GM18873 (cell line): ENCODE results near the gene KAZN.

Experiments
- ATAC-seq: cut with Tn5 transposase; IDR thresholded peaks from one replicate; pipeline ENCODE4 v1.9.1; 2021; ENCODE audit warnings: mild to moderate bottlenecking, moderate library complexity, moderate number of reproducible peaks; ENCODE audit not compliant: unreplicated experiment, low FRiP score

KAZN gene

DNA sequence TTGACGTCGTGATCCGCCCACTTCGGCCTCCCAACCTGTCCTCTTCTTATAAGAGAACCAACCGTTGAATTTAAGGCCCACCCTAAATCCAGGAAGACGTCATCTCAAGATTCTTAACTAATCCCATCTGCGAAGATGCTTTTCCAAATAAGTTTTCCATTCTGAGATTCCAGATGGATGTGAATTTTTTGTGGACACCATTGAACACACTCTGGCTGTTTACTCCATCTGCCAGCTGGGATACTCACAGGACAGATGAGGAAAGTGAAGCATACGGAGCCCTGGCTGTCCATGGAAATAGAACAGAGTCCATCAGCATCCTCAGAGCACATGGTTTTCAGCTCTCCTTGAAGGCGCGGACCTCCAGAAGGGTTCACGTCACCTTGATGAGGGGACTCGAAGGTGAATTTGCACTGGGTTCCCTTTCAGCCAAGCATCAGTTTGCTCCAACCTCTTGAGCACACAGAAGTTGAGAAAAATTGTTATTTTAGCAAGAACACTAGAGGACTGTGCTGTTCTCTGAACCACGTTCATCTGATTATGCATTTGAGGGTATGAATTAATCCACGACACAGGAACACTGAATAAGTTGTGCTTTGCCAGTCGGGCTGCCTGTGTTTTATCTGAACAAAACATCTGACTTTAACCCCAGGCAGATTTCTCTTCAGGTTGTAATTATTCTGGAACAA lies 68.6 kb downstream of the KAZN start:
- no peak for ATAC-seq

DNA sequence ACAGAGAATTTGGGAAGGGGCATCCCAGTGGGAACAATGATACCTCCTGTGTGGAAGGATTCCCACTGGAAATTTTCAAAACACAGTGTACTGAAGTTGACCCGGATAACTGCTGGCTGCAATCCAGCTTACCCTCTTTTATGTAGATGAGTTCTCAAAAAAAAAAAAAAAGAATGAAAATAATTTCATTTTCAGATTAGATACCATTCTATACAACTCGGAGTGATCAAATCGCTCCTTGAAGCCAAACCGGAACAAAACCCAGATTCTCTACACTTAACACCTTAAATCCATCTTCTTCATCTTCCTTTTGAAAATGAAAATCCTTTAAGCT lies 69.1 kb downstream of the KAZN start:
- no peak for ATAC-seq

DNA sequence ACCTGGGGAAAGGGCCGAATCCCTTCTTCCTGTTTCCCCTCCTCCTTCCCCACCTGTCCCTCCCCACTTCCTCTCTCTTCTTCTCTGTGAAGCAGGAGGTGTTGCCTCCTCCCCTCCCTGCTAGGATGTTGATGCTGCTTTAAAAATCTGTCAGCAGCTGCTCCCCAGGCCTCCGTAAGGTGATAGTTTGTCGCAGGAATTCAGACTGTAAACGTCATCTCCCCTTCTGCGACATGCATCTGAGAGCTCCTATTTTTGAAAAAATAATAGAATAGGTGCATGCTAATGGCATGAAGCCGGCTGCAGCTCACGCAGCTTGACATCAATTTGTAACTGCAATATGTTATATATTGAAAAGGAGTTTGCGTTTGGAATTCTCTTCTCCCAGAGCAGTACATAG lies 70.1 kb downstream of the KAZN start:
- ATAC-seq = no peak

DNA sequence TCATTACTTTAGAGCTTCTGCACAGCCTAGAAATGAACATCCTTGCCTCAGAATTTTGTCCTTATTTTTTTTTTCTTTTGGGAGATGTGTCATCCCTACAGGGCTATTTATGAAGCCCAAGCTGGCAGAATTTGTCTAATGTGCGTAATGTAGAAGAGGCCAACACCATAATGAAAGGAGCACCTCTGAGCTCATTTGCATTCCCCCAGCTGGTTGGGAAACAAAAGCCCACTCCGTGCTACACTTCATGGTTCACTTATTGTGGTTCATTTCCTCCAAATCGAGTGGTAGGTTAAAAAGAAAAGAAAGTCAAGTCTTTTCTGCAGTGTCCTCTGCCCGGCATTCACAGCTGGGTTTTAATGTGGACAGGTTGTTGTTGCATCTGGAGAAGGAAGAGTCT lies 73.5 kb downstream of the KAZN start:
- ATAC-seq = no peak

DNA sequence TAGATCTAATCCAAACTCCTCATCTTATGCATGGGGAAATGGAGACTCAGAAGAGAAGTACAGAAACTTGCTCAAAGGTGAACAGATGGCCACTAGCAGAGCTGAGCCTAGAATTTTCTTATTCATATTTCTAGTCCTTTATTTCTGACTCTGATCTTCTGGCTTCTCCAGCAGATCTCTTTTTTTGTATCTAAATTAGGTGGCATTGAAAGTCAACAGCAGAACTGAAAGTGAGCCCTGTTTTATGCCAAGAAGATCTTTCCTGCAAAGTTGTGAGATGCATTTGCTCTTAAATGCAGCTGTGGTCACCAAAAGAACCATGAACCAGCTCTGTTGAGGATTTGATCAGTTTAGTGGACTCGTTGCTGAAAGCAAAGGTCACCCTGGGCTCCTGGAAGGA lies 75.5 kb downstream of the KAZN start:
- no peak for ATAC-seq

DNA sequence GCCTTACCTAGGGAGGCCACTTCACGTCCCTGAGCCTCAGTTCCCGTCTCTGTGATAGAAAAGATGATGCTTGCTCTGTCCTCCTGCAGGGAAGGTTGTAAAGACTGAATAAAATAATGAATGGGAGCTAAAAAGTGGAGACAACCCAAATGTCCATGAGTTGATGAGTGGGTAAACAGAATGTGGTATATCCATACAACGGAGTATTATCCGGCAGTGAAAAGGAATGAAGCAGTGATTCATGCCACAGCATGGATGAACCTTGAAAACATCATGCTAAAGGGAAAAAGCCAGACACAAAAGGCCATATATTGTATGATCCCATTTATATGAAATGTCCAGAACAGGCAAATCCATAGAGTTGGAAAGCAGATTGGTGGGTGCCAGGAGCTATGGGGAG lies 77.9 kb downstream of the KAZN start:
- ATAC-seq = no peak

DNA sequence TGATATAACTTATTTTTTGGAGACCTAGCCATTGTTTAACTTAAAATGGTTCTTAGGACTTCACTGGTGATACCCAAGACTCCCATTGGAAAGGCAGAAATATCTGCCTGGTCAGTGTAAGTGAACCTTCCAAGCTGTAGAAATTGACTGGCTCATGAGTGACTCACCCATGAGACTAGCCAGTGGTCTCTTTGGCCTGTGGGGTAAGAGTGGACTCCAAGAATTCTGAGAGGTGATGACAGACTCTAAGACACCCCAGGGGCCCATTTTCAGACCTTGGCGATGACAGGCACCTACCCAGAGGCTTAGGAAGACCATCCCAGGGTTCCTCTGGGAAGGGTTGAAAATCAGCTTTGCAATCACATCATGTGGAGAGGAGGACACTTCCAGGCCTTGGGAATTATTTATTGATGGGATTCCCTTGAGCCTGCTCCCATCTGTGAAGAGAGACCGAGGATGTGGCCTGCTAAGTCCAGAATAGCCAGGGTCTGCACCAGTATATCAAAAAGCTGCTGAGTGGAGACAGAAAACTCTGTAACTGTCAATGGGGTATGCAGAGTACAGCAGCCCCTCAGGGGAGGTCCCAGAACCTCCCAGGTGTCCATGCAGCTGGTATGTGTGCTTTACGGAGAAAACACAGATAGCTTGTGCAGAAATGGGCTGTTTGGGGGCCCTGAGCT lies 78.9 kb downstream of the KAZN start:
- ATAC-seq = no peak

DNA sequence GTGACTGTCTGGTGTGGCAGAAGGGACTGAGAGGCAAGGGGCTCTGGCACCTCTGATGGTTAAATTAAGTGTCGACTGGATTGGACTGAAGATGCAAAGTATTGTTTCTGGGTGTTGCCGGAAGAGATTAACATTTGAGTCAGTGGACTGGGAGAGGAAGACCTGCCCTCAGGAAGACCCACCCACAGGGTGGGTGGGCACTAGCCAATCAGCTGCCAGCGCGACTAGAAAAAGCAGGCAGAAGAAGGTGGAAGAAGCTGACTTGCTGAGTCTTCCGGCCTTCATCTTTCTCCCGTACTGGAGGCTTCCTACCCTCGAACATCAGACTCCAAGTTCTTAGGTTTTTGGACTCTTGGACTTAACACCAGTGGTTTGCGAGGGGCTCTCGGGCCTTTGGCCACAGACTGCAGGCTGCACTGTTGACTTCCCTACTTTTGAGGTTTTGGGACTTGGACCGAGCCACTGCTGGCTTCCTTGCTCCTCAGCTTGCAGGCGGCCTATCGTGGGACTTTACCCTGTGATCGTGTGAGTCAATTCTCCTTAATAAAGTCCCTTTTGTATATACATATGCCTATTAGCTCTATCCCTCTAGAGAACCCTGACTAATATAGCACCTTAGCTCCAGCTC lies 79.6 kb downstream of the KAZN start:
- ATAC-seq = no peak

DNA sequence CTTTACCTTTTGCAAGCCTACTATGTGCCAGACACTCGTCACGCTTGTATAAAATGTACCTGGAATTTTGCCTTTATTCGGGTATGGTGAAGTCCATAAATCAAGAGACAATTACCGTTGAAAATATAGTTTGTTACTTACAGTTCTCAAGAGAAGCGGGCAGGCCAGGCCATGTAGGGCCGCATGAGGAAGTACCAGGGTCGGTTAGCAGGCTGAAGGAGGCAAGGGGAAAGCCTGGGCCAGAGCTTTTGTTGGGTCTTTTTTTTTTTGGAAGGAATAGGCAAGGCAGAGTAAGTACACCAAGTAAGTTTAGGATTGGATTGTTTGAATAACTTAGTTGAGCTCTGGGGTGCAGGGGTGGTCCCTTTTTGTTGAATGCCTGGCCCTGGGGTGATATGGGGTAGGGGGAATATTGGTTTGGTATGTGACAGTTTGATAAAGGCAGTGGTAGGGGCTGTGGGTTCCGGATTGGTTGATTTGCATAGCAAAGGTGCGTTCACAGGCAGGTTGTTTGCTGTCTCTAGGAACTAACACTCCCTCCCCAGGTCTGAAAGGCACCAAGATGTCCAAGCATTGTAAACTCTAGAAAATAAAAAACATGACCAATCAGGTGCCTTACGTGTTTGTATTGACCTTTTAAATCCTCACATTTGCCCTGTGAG lies 80.7 kb downstream of the KAZN start:
- ATAC-seq = no peak

DNA sequence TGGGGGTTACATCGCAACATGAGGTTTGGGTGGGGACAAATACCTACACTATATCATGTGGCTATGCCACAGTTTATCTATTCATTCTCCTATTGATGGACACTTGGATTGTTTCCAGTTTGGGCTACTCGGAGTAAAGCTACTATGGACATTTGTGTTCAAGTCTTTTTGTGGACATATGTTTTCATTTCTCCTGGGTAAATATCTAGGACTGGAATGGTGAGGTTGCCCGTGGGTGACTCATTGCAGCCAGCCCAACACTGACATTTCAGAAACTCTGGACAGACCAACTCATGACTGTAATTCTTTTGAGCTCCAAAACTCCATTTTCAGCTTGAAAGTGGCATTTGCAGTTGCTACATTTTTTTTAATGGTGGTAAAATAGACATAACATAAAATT lies 82.7 kb downstream of the KAZN start:
- ATAC-seq = no peak

DNA sequence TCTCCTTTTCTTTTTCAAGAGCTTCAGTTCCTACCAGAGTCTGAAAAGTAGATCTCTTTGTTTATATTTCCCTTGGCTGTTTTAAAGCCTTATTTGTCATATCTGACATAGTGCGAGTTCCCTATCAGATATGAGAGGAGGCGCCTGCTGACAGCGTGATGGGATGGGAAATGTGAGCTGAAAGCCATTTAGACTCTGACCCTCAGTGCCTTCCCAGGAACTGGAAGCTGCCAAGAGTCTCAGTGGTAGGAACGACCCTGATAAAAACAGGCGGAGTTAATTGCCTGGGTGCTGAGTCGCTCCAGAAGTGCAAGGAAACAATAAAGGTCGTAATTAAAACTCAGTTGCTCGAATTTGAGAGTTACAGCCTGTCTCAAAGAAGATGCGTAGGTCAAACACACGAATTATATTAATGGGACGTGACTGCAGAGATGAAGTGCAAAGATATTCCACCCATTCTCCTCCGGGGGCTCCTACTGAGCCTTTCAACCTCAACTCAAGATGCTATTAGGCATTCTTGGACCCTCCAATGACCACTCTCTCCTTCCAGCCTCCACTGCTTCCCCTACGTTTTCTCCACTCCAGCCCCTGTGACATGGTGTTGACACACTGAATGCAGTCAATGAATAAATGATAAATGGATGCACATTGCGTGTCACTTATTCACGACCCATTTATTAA lies 84.6 kb downstream of the KAZN start:
- ATAC-seq = no peak

DNA sequence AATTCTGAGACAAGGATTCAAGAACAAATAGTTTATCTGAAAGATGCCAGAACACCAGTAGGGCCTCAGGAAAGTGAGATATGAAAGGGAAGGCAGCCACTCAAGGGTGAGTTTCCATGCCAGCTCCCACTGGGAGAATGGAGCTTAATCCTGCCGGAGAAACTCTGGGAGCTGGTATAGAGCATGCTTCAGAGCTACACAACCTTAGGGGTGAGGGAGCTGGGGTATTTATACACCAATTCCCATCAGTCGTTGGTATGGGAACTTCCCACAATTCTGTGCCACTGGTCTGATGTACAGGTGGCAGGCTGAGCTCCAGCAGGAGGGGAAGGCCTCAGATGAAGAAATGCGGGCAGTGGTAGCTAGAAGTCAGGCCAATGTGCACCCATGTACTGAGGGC lies 86.6 kb downstream of the KAZN start:
- ATAC-seq = no peak

DNA sequence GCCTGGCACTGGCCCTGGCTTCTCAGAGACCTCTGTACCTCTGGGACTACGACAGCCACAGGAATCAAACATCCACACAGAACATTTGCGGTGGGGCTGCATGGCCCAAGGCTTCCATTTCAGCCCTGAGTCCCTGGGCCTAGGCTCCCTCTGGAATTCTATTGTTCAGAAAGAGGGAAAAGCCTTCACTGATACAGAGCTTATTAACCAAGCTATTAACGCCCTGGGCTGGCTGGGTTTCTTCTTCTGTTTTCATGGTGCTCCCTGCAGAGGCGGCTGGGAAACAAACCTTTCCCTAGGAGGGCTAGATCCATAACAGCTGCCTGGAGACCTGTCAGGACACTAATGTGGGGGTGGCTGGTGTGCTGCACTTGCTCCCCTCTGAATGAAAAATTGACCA lies 88.2 kb downstream of the KAZN start:
- ATAC-seq = no peak

DNA sequence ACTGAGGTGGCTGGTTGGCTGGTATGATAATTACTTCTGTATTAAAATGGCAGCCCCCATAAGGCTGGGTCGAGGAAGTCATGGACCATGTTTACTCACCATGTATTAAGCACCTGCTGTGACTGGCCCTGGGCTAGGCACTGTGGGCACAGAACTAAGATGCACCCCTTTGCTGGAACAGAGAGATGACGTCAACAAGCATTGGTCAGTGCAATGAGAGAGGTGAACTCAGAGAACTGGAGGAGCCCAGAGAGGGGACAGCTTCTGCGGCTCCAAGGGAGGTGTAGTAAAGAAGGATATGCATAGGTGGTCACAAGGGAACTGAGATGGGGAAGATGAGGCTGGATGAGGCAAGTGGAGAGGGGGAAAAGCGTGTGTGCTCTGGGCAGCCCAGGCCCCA lies 88.7 kb downstream of the KAZN start:
- ATAC-seq = no peak

DNA sequence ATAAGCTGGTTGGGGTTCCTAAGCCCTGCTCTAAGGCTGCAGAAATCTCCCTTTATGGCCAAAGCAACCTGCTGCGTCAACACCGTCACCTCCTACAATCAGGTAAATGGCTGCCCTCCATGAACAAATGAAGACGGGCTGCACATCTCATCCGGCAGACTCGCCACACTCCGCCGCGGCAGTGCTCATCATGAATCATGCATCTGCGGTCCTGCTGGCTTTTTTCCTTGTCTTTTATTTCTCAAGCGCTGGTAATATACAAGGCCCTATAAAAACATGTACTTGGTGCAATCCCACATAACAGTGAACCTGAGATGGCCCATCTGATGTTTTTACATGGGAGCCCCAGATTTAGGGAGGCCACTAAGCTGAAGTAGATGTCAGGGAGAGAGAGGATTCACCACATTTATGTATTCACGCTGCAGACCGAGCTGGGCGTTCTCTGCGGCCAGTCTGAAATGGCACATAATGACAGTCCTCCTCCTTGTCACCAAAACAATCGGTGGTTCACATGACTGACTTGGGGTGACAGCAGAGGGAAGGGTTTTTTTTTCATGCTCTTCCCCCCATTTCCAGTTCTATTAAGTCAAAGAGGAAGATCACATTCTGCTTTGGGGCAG lies 91.6 kb downstream of the KAZN start:
- no peak for ATAC-seq

DNA sequence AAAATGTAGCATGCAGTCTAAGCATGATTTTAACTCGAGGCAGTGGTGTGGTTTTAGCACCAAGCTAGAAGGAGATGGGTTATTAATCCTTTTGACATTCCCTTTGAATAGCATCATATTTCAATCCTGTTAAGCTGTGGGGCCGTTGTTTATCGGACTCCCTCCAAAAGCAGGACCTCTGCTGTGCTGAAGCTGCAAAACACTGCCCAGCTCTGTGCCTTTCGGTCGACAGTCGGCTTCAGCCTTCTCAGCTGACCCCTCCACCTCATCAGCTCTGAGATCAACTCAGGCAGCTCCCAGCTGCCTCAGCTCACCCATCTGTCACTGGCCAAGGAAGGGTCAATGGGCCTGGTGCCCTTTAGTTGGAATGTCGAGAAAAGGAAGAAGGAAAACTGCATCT lies 95.5 kb downstream of the KAZN start:
- no peak for ATAC-seq

DNA sequence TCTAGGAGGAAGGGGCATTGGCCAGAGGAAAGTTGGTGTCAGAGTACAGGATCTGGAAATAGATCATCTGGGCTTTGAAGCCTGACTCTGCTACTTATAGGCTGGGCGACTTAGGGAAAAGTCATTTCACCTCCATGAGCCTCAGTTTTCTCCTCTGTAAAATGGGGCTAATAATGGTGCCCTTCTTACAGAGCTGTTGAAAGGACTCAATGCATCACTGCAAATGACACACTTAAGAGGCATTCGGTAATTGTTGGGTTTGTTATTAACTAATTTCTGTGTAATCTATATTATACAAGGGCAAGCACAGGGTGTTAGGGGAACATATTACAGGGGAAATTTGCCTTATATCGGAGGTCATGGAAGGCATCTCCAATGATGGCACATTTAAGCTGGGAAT lies 96.1 kb downstream of the KAZN start:
- ATAC-seq = no peak

DNA sequence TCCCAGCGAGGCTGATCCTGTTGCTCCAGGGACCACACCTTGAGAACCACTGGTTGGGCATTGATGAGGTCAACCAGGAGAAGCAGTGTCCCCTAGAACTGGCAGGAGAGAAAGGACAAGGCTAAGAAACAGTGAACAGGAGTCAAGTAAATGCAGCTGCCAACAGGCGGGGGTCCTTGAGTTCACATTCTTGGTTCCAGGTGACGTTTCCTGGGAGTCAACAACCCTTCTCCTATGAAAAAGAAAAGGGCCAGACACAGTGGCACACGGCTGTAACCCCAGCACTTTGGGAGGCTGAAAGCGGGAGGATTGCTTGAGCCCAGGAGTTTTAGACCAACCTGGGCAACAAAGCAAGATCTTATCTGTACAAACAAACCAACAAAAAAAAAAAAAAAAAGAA lies 98.3 kb downstream of the KAZN start:
- ATAC-seq = no peak

DNA sequence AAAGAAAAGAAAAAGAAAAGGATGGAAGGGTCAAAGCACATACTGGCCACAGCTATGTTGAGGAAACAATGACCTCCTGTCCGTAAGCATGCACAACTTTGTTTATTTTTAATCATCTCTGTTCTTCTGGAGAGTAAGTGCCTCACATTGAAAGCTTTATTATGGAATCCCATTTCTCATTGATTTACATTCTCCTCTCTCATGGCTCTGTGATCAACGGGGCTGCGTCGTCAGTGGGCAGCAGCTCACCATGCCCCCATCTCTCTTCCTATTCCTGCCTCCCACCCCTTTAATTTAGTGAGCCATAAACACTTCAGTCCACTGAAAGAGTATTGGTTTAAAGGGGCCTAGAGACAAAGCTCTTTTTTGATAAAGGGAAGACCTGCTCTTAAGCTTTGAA lies 98.9 kb downstream of the KAZN start:
- no peak for ATAC-seq

DNA sequence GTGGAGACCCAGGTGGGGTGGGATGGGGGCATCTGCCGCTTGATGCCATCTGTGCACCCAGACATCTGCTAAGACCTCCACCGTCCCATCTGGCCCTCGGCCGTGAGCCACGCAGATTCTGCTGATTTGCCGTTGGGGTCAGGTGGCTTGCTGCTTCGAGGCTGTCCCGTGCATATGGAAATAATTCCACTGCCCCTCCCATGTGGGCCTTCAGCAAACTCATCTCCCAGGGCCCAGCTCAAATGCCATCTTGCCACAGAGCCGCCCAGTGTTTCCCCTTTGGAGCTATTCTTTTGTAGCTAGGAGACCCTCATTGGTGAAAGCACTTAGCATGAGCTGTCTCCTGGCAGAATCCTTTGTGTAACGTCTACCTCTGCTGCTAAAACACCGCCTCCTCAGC lies 99.8 kb downstream of the KAZN start:
- no peak for ATAC-seq

DNA sequence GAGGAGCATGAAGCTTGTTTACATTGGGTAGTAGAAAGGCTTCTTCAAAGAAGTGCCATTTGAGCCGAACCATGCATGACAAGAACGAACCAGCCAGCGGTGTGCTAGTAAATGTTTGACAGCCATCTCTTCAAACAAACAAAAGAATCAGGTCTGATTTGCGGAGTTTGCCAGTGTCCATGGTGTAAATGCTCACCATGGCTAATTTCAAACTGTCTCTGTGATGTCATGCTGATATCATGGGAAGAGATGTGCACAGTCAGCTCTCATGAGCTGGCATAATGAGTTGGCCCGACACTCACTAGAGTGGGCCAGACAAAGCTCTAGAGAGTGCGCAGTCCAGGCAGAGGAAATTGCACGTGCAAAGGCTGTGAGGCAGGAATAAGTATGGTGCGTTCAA lies 101.1 kb downstream of the KAZN start:
- ATAC-seq = no peak
